HepG2 (cell line): ENCODE data around the gene FDXR. TPM values are rescaled to one million over a fixed set of nuclear protein-coding genes. Genes with fewer than 3 reads are reported as not detected.

Experiments
- AHDC1 ChIP-seq: sonication (generic); formaldehyde crosslinking; IDR thresholded peaks from 2 replicates; pipeline ENCODE4 v1.5.1; 2020; ENCODE audit warnings: mild to moderate bottlenecking, missing genetic modification reagents, borderline replicate concordance
- BRCA1 ChIP-seq: sonication (generic); formaldehyde crosslinking; IDR thresholded peaks from 2 replicates; pipeline ENCODE4 v1.4.0; 2020; ENCODE audit warnings: missing genetic modification reagents
- DNMT3B ChIP-seq: conservative IDR thresholded peaks from 2 replicates; pipeline ENCODE4 v1.6.1; 2016; ENCODE audit warnings: missing biosample characterization, control low read depth
- HIC2 ChIP-seq: sonication (generic); formaldehyde crosslinking; IDR thresholded peaks from 2 replicates; pipeline ENCODE4 v1.9.0; 2022; ENCODE audit warnings: low read depth, missing genetic modification reagents
- MAFG ChIP-seq: sonication (generic); formaldehyde crosslinking; IDR thresholded peaks from 2 replicates; pipeline ENCODE4 v1.5.1; 2020; ENCODE audit warnings: mild to moderate bottlenecking, missing genetic modification reagents
- MEIS1 ChIP-seq: sonication (generic); formaldehyde crosslinking; IDR thresholded peaks from 2 replicates; pipeline ENCODE4 v1.9.0; 2021; ENCODE audit warnings: mild to moderate bottlenecking, missing genetic modification reagents, moderate library complexity, borderline replicate concordance
- MIER2 ChIP-seq: IDR thresholded peaks from 2 replicates; pipeline ENCODE4 v1.6.1; 2016; ENCODE audit warnings: missing biosample characterization, missing genetic modification reagents
- RBFOX2 ChIP-seq: fragments of 200-400 bp; formaldehyde crosslinking; IDR thresholded peaks from 2 replicates; pipeline ENCODE4 v1.6.1; 2017; ENCODE audit warnings: low read depth, mild to moderate bottlenecking, low read length
- TERF1 ChIP-seq: sonication (generic); formaldehyde crosslinking; IDR thresholded peaks from 2 replicates; pipeline ENCODE4 v1.8.0; 2022; ENCODE audit warnings: mild to moderate bottlenecking, missing genetic modification reagents, moderate library complexity
- ZBTB14 ChIP-seq: sonication (generic); formaldehyde crosslinking; IDR thresholded peaks from 2 replicates; pipeline ENCODE4 v1.4.0; 2020; ENCODE audit warnings: missing genetic modification reagents
- ZNF263 ChIP-seq: sonication (generic); formaldehyde crosslinking; IDR thresholded peaks from 2 replicates; pipeline ENCODE4 v1.4.0; 2020; ENCODE audit warnings: missing genetic modification reagents
- ZNF431 ChIP-seq: sonication (generic); formaldehyde crosslinking; IDR thresholded peaks from 2 replicates; pipeline ENCODE4 v1.9.0; 2022; ENCODE audit warnings: missing genetic modification reagents, low read depth, mild to moderate bottlenecking, borderline replicate concordance
- ZNF512B ChIP-seq: sonication (generic); formaldehyde crosslinking; IDR thresholded peaks from 2 replicates; pipeline ENCODE4 v1.5.1; 2020; ENCODE audit warnings: missing genetic modification reagents, mild to moderate bottlenecking, borderline replicate concordance
- ZNF556 ChIP-seq: sonication (generic); formaldehyde crosslinking; IDR thresholded peaks from 2 replicates; pipeline ENCODE4 v1.4.0; 2020; ENCODE audit warnings: mild to moderate bottlenecking, missing genetic modification reagents, borderline replicate concordance
- ZNF75D ChIP-seq: sonication (generic); formaldehyde crosslinking; IDR thresholded peaks from 2 replicates; pipeline ENCODE4 v1.8.1; 2023; ENCODE audit warnings: missing genetic modification reagents, mild to moderate bottlenecking, borderline replicate concordance
- polyA plus RNA-seq, 8 experiments: library from polyadenylated mRNA; depleted of rRNA in 3 of 8; stranded (reverse) in 7 of 8; unstranded in 1 of 8; fragments of >200 nt; fragmentation: Illumina TruSeq in 4 of 8; extraction: Trizol in 4 of 8; gene quantifications; 2 replicates each; pipeline versions ENCODE4 v1.2.1 to v1.2.3, GENCODE V29; 2011 to 2016; ENCODE audit warnings: low read depth in 4 of 8, missing spikeins in 1 of 8, mixed read lengths in 1 of 8; ENCODE audit not compliant: insufficient read depth in 1 of 8
- total RNA-seq, 5 experiments: library from RNA; depleted of rRNA; stranded (reverse); fragments of >200 nt; fragmentation: Illumina TruSeq; extraction: Trizol; gene quantifications; 2 replicates each; pipeline ENCODE4 v1.2.3, GENCODE V29; 2016; ENCODE audit warnings: low read depth in 1 of 5

Gene FDXR
- total and polyA plus RNA-seq, 2 of the 13 experiments (the other 11 are each of a cell fraction or from before 2014, with no cell fraction given) = 23.4 to 116 TPM

- TF ChIP-seq HIC2 (CRISPR knock-in tag) (no peak), BRCA1 (CRISPR knock-in tag) (peak; percentile 93; the same call in 1 of the 2 replicates), MEIS1 (CRISPR knock-in tag) (peak; percentile 86; the same call in 1 of the 2 replicates), ZNF556 (CRISPR knock-in tag) (peak; percentile 80; the same call in 1 of the 2 replicates), TERF1 (CRISPR knock-in tag) (0 out of 2 replicates have a peak, but pooled peaks have one; percentile 48), DNMT3B (peak; percentile 51; the same call in 1 of the 2 replicates), RBFOX2 (peak; percentile 95), AHDC1 (CRISPR knock-in tag) (no peak; the same call in 1 of the 2 replicates), ZNF512B (CRISPR knock-in tag) (peak; percentile 94; the same call in 1 of the 2 replicates), MIER2 (CRISPR knock-in tag) (peak; percentile 57; the same call in 1 of the 2 replicates), ZNF431 (0 out of 2 replicates have a peak, but pooled peaks have one; percentile 75), ZNF75D (CRISPR knock-in tag) (no peak), ZBTB14 (CRISPR knock-in tag) (no peak; the same call in 1 of the 2 replicates), MAFG (CRISPR knock-in tag) (no peak), ZNF263 (peak; percentile 90)
These were observed at the start of gene FDXR (continued) for GRCh38 chr17:74872313-74873036.
